Calu3 (cell line): ENCODE results near the gene DPPA5. TPM values are rescaled to one million over a fixed set of nuclear protein-coding genes. Genes with fewer than 3 reads are reported as not detected.

ENCODE experiments used
- BruUV-seq: library from RNA; stranded (reverse); fragments of 400-500 nt; replicated peaks from 2 replicates; lab custom pipeline; 2021; lab: Mats Ljungman, UMichigan
- CTCF ChIA-PET: fragments of 300-600 bp; sonication (Branson Sonifier 250); formaldehyde crosslinking; loops from one replicate; lab custom pipeline; 2022; ENCODE audit warnings: antibody characterized with exemption; lab: Charles Lee
- DNase-seq: peaks from one replicate; pipeline ENCODE4 v3.0.0; 2022
- H3K27ac Mint-ChIP-seq: one replicate; pipeline ENCODE4 v1.8.0; 2022; ENCODE audit warnings: mixed read lengths; ENCODE audit not compliant: unreplicated experiment
- H3K27me3 Mint-ChIP-seq: one replicate; pipeline ENCODE4 v1.8.0; 2022; ENCODE audit warnings: mixed read lengths; ENCODE audit not compliant: unreplicated experiment
- H3K36me3 Mint-ChIP-seq: one replicate; pipeline ENCODE4 v1.8.0; 2022; ENCODE audit warnings: mild to moderate bottlenecking, moderate library complexity, mixed read lengths; ENCODE audit not compliant: insufficient read depth, unreplicated experiment
- H3K4me1 Mint-ChIP-seq: one replicate; pipeline ENCODE4 v1.8.0; 2022; ENCODE audit warnings: mild to moderate bottlenecking, low read depth, mixed read lengths; ENCODE audit not compliant: unreplicated experiment
- H3K4me3 Mint-ChIP-seq: one replicate; pipeline ENCODE4 v1.8.0; 2022; ENCODE audit warnings: mild to moderate bottlenecking, low read depth, moderate library complexity, mixed read lengths; ENCODE audit not compliant: unreplicated experiment
- H3K9me3 Mint-ChIP-seq: one replicate; pipeline ENCODE4 v1.8.0; 2022; ENCODE audit warnings: low read depth, mixed read lengths; ENCODE audit not compliant: unreplicated experiment
- CTCF ChIP-seq: fragments of 200-600 bp; IDR thresholded peaks from one replicate; pipeline ENCODE4 v1.8.0; 2022; ENCODE audit warnings: antibody characterized with exemption; ENCODE audit not compliant: unreplicated experiment
- intact Hi-C: fragments of 100-400 bp; cut with micrococcal nuclease; formaldehyde crosslinking; loops from one replicate; pipeline ENCODE4 v1.10.0; 2022; ENCODE audit not compliant: unreplicated experiment
- total RNA-seq: library from RNA; stranded (reverse); gene quantifications from 2 replicates; pipeline ENCODE4 v1.2.3, GENCODE V29; 2022

Gene DPPA5
- total RNA-seq, 1 experiment from 2014 or later: not detected

- no TSS peak for BruUV-seq
Observed at GRCh38 chr6:73369157-73369556, 15.1 kb upstream of the DPPA5 start.

GRCh38 chr6:73368675-73369074 is 14.6 kb upstream of the DPPA5 start:
- BruUV-seq: no TSS peak

More at GRCh38 chr6:73369157-73369556, 15.1 kb upstream of the DPPA5 start:
- DNase-seq: no peak
- intact Hi-C loops: no loop called here
- H3K27me3 Mint-ChIP-seq: no peaks in the 10 kb centered on the region
- no peaks in the 10 kb centered on the region for H3K9me3 Mint-ChIP-seq
- no peak overlapping the region for H3K27ac Mint-ChIP-seq
- no peaks in the 10 kb centered on the region for H3K36me3 Mint-ChIP-seq
- CTCF ChIA-PET: interaction anchor here (0.5 kb wide), 1 partner anchor 1161 kb away, joined by 3 read pairs; no protein-coding TSS in a partner anchor
- no peak for TF ChIP-seq CTCF
- no peak overlapping the region for H3K4me3 Mint-ChIP-seq
- no peaks in the 10 kb centered on the region for H3K4me1 Mint-ChIP-seq

GRCh38 chr6:73367761-73368355 is 13.8 kb upstream of the DPPA5 start:
- Mint-ChIP-seq H3K4me3 (no peak overlapping the region), H3K36me3 (no peaks in the 10 kb centered on the region), H3K27me3 (no peaks in the 10 kb centered on the region), H3K4me1 (no peaks in the 10 kb centered on the region), H3K27ac (no peak overlapping the region), H3K9me3 (no peaks in the 10 kb centered on the region)
- no TSS peak for BruUV-seq
- CTCF ChIA-PET: interaction anchor here (0.7 kb wide), 2 partner anchors 28 to 323 kb away, joined by 3 to 11 read pairs; no protein-coding TSS in a partner anchor
- intact Hi-C loops: no loop called here
- DNase-seq: no peak
- no peak for TF ChIP-seq CTCF

More at GRCh38 chr6:73368675-73369074, 14.6 kb upstream of the DPPA5 start:
- no peak overlapping the region for H3K4me3 Mint-ChIP-seq
- H3K9me3 Mint-ChIP-seq: no peaks in the 10 kb centered on the region
- H3K36me3 Mint-ChIP-seq: no peaks in the 10 kb centered on the region
- CTCF ChIA-PET: no interaction called here
- no peak for DNase-seq
- H3K27ac Mint-ChIP-seq: no peak overlapping the region
- TF ChIP-seq CTCF: no peak
- intact Hi-C loops: no loop called here
- H3K4me1 Mint-ChIP-seq: no peaks in the 10 kb centered on the region
- H3K27me3 Mint-ChIP-seq: no peaks in the 10 kb centered on the region

- H3K4me3 Mint-ChIP-seq: no peak overlapping the region
- no peaks in the 10 kb centered on the region for H3K4me1 Mint-ChIP-seq
- BruUV-seq: no TSS peak
- no peaks in the 10 kb centered on the region for H3K9me3 Mint-ChIP-seq
- H3K27ac Mint-ChIP-seq: no peak overlapping the region
- intact Hi-C loops: no loop called here
- no peak for DNase-seq
- CTCF ChIA-PET: no interaction called here
- H3K27me3 Mint-ChIP-seq: no peaks in the 10 kb centered on the region
- no peak for TF ChIP-seq CTCF
- no peaks in the 10 kb centered on the region for H3K36me3 Mint-ChIP-seq
Observed at GRCh38 chr6:73364549-73364948, 10.5 kb upstream of the DPPA5 start.
